Coronary artery (tissue), 2 donors: ENCODE results near the gene CRISPLD2.
"Not testable (repeated sequence)": the region's sequence is repeated elsewhere in the genome, so short reads cannot be mapped to it uniquely, and the experiment has no call there.

ENCODE experiments used
- DNase-seq: peaks from one replicate; pipeline ENCODE4 v3.0.0-alpha.2; 2017; ENCODE audit warnings: low spot score
- H3K27ac ChIP-seq, 2 donors: fragments of 200-600 bp; sonication (generic); one replicate each; pipeline ENCODE4 v1.5.1; 2016 to 2019
- H3K4me3 ChIP-seq: fragments of 200-600 bp; sonication (generic); 2 replicates; pipeline ENCODE4 v1.5.1; 2016; ENCODE audit warnings: mild to moderate bottlenecking, moderate library complexity
- TF ChIP-seq, protein P1 (sequence below): fragments of 200-600 bp; sonication (generic); IDR thresholded peaks from one replicate; pipeline ENCODE4 v1.5.1; 2019; ENCODE audit warnings: antibody characterized with exemption

CRISPLD2 gene

DNA sequence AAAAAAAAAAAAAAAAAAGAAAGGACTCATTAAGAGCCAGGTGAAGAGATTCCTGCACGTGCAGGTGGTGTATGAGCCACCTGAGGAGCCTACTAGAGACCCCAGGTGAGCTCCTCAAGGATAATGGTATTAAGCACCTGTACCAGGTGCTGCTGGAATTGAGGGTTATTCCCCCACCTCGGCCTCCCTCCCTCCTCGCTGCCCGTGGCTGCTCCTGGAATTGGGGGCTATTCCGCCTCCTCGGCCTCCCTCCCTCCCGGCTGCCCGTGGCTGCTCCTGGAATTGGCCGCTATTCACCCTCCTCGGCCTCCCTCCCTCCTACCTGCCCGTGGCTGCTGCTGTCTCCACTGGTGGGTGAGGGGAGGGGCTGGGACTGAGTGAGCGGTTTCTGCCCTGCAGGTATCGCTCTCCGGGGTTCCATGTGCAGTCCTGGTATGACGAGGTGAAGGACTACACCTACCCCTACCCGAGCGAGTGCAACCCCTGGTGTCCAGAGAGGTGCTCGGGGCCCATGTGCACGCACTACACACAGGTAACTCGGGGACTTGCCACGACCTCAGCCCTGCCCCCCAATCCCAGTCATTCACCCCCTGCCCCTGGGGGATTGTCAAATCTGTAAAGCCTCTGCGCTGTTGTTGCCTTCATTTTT, 29.3 kb downstream of the CRISPLD2 start:
- Histone ChIP-seq H3K4me3 (no peak overlapping the region), H3K27ac (no peak overlapping the region)
- TF ChIP-seq, protein P1, sequence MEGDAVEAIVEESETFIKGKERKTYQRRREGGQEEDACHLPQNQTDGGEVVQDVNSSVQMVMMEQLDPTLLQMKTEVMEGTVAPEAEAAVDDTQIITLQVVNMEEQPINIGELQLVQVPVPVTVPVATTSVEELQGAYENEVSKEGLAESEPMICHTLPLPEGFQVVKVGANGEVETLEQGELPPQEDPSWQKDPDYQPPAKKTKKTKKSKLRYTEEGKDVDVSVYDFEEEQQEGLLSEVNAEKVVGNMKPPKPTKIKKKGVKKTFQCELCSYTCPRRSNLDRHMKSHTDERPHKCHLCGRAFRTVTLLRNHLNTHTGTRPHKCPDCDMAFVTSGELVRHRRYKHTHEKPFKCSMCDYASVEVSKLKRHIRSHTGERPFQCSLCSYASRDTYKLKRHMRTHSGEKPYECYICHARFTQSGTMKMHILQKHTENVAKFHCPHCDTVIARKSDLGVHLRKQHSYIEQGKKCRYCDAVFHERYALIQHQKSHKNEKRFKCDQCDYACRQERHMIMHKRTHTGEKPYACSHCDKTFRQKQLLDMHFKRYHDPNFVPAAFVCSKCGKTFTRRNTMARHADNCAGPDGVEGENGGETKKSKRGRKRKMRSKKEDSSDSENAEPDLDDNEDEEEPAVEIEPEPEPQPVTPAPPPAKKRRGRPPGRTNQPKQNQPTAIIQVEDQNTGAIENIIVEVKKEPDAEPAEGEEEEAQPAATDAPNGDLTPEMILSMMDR: no peak
- DNase-seq: no peak

DNA sequence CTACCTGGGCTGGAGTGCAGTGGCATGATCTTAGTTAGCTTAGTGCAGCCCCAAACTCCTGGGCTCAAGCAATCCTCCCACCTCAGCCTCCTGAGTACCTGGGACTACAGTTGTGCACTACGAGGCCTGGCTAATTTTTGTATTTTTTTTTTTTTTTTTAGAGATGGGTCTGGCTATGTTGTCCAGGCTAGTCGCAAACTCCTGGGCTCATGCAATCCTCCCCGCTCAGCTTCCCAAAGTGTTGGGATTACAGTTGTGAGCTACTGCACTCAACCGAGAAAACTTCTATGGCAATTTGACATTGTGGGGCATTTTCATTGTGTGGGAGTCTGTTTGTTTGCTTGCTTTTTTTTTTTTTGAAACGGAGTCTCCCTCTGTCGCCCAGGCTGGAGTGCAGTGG, 30.0 kb downstream of the CRISPLD2 start:
- Histone ChIP-seq H3K4me3 (no peak overlapping the region), H3K27ac (no peak overlapping the region)
- TF ChIP-seq, protein P1: no peak
- DNase-seq: no peak

DNA sequence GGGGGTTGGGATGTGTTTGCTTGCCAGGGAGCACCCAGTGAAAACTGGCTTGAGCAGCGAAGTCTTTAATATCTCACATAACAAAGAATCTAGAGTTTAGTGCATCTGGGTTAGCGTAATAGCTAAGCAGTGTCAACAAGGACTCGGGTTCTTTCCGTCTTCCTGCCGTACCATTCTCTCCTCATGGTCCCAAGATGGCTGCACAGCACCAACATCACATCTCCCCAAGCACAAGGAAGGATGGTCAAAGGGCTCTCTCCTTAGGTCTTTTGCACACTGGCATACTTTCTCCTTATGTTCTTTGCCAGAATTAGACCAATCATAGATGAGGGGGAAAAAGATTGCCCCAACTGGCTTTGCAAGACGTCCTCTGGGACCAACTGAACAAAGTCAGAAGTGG, 30.9 kb downstream of the CRISPLD2 start:
- Histone ChIP-seq H3K4me3 (no peak overlapping the region), H3K27ac (no peak overlapping the region)
- DNase-seq: no peak
- TF ChIP-seq, protein P1: no peak

DNA sequence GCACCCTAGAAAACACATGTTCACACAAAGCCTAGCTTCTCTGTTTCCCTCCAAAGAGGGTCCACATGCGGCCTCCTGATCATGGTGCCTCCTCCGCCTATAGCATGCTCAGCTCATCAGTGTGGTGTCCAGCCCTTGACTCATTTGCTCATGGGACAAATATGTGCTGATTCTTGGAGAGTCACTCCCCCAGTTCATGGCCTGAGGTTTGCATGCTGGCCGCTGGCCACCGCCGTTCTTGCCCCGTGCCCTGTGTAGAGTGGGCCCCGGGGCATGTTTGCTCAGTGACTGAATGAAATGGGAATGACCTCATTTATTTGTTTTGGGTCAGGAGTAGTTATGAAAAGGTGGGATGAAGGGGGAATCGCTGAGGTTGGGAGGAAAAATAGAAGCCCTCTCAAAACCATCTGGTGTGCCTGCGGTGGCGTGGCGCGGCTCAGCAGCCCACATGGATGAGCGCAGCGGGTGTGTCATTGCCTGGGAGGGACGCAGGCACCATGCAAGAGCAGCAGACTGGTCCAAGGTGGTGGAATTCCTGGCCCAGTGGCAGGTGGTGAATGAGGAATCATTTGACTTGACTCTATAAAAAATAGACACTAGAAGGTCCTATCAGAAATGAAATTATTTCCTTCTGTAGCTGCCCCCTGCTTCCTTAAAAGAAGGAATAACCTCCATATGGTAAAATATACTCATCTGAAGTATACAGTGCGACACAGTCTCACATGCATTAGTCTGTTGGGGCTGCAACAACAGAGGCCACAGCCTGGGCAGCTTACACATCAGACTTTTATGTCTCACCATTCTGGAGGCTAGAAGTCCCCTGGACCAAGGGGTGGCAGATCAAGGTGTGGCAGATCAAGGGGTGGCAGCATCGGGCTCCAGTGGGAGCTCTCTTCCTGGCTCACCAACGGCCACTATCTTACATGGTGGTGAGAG, 31.7 kb downstream of the CRISPLD2 start:
- no peak for DNase-seq
- H3K4me3 ChIP-seq: no peak overlapping the region
- no peak overlapping the region for H3K27ac ChIP-seq
- TF ChIP-seq, protein P1: no peak

DNA sequence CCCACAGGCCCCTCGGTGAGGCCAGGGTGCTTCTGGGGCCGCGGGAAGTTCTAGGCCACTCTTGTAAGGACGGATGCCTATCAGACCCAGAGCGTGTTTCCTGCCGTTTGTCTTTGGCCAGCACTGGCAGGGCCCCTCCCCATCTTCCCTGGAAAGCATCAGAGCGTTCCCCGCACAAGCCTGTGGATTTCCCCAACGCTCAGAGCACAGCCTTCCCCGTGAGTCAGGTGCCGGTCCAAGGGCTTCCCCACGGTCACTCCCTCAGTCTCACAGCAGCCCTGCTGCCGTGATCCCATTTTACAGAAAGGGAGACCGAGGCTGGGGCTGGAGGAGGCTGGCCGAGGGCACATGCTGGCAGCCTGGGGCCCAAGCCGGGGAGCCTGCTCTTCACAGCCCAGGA, 33.7 kb downstream of the CRISPLD2 start:
- TF ChIP-seq, protein P1: no peak
- no peak overlapping the region for H3K27ac ChIP-seq
- H3K4me3 ChIP-seq: no peak overlapping the region
- no peak for DNase-seq

DNA sequence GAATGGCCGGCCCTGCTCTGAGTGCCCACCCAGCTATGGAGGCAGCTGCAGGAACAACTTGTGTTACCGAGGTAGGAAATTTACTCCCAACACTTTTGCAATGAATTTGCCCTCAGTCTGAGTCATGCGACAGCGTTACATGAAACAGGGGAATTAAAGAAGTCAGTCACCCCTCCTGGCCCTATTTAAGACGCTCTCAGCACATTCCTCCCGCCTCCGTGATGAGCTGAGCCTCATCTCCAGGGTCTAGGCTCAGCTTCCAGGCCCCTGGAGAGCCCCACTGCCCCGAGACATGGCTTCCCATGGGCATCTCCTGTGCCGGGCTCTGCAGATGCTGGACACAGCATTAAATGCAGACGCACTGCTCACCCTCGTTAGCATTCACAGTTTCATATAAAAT, 35.0 kb downstream of the CRISPLD2 start:
- Histone ChIP-seq H3K4me3 (no peak overlapping the region), H3K27ac (no peak overlapping the region)
- DNase-seq: no peak
- TF ChIP-seq, protein P1: no peak

DNA sequence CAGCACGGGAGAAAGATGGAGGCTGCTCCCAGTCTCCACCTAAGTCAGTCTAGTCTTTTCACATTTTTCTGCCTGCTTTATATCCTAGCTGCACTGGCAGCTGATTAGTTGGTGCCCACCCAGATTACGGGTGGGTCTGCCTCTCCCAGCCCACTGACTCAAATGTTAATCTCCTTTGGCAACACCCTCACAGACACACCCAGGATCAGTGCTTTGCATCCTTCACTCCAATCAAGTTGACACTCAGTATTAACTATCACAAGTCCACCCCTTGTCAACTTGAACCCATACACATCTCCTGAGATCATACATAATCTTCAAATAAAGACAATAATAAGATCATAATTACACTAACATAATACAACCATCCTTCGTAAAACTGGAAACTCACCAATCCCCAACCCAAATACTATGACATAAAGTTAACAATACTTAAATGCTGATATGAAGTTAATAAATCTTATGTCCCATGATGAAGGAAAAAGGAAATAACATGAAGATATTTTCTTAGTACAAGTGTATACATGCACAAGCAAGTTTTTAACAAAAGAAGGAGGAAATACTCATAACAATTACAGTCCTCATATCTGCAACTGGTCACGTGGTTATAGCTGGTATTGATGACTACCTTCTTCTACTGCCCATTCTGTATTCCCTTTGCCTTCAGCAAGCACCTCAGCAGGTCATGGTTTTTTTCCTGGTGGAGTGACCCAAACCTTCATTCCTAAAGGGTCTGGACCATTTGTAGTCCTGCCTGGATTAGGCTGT, 35.8 kb downstream of the CRISPLD2 start:
- not testable (repeated sequence) for DNase-seq, H3K4me3 ChIP-seq, H3K27ac ChIP-seq

DNA sequence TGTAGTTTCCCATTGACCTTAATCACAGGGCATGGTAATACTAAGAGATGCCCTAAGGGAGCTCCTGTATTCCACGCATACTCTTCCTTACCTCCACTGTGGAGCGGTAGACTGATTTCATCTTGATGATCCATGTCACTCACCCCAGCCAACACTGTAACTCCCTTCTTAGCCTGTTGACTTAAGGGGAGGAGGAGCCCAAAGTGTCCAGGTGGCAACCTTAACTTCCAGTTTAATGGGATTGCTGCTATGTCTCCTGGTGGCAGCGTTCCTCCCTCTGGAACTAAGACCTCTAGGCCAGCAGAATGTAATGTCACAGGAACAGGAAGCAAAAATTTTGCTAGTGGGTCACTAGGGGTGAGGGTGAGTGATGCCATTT, 36.4 kb downstream of the CRISPLD2 start:
- not testable (repeated sequence) for H3K4me3 ChIP-seq, H3K27ac ChIP-seq, DNase-seq

DNA sequence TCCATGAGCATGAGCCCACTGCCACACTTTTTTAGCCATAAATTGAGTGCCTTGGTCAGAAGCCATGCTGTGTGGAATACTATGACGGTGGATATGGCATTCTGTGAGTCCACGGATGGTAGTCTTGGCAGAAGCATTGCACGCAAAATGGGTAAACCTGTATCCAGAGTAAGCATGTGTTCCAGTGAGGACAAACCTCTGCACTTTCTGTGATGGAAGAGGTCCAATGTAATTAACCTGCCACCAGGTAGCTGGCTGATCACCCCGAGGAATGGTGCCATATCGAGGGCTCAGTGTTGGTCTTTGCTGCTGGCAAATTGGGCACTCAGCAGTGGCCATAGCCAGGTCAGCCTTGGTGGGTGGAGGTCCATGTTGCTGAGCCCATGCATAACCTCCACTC, 37.0 kb downstream of the CRISPLD2 start:
- not testable (repeated sequence) for H3K4me3 ChIP-seq, H3K27ac ChIP-seq, DNase-seq
